ENCODE data around the gene KRT80.

GRCh38 chr12:52180971-52181628, 10.7 kb downstream of the KRT80 start:
- TF ChIP-seq CTCF (IDR thresholded peaks at IDR 0.05) (no peak), POLR2A (IDR thresholded peaks at IDR 0.05) (no peak)

Measured in uterus (tissue), 2 donors.